ENCODE data around the gene CARD11. TPM values are rescaled to one million over a fixed set of nuclear protein-coding genes. Genes with fewer than 3 reads are reported as not detected.

Gene CARD11
- total and polyA plus RNA-seq, 2 of the 13 experiments (the other 11 are each of a cell fraction or from before 2014, with no cell fraction given), result 0.04 TPM; not detected in 1

DNA sequence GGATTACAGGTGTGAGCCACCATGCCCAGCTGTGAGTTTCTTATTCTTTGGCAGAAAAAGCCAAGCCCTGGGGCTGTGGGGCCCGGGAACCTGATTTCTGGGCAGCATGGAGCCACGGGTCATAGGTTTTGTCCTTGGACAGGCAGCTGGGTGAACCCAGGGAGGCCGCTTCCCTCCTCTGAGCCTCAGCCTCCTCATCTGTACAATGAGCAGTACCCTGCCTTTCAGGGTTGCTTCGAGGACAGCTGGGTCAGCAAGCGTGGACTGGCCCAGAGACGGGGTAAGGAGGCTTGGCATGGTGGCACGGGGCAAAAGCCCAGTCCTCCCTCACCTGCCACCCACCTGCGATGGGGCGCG is 115.4 kb downstream of the CARD11 start:
- Histone ChIP-seq H3K9ac (ENCODE audit: insufficient read depth, low read depth, low read length) (no peak overlapping the region), H3K27me3 (ENCODE audit: control insufficient read depth in 1 of 2, insufficient read depth in 2 of 2, low read length in 2 of 2) (peaks cover 5 to 52% of the 10 kb centered on the region in 2 experiments; a peak in 4 of 5 replicates), H3K4me3 (replicated peaks in 1 of 3; ENCODE audit: insufficient read depth in 1 of 3, low read depth in 2 of 3, low read length in 3 of 3) (no peak overlapping the region), H4K20me1 (ENCODE audit: insufficient read depth, low read length) (no peaks in the 10 kb centered on the region), H3K79me2 (ENCODE audit: insufficient read depth, low read length) (no peaks in the 10 kb centered on the region), H3K4me2 (ENCODE audit: low read depth, low read length) (no peak overlapping the region), H2AFZ (ENCODE audit: low read length) (no peak overlapping the region), H3K9me3 (ENCODE audit: low read length) (no peaks in the 10 kb centered on the region), H3K36me3 (replicated peaks in 1 of 2; ENCODE audit: control insufficient read depth in 1 of 2, insufficient read depth in 2 of 2, low read length in 2 of 2) (no peaks in the 10 kb centered on the region), H3K27ac (ENCODE audit: extremely low read length, insufficient read depth, low read length) (no peak overlapping the region), H3K4me1 (ENCODE audit: insufficient read depth, low read length) (no peaks in the 10 kb centered on the region; the same call in 1 of the 2 replicates)
- intact Hi-C loops (cut with micrococcal nuclease; ENCODE audit: unreplicated experiment), result no loop called here
- FAIRE-seq (no peak), ATAC-seq (no peak), DNase-seq (ENCODE audit: low spot score) (no peak)
- no TSS peak for BruUV-seq (replicated peaks)
- CTCF ChIA-PET (ENCODE audit: low intra/inter-chr PET ratio, low total read pairs), result no interaction called here
- no peak for TF ChIP-seq SALL1 (CRISPR knock-in tag; IDR thresholded peaks at IDR 0.05)
- TF ChIP-seq, protein P1, sequence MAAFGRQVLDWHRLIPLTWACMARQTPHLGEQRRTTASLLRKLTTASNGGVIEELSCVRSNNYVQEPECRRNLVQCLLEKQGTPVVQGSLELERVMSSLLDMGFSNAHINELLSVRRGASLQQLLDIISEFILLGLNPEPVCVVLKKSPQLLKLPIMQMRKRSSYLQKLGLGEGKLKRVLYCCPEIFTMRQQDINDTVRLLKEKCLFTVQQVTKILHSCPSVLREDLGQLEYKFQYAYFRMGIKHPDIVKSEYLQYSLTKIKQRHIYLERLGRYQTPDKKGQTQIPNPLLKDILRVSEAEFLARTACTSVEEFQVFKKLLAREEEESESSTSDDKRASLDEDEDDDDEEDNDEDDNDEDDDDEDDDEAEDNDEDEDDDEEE (CRISPR knock-in tag; IDR thresholded peaks at IDR 0.05), result no peak
- TF ChIP-seq HDAC1 (CRISPR knock-in tag; IDR thresholded peaks at IDR 0.05), result no peak
- TF ChIP-seq ZNF589 (CRISPR knock-in tag; conservative IDR thresholded peaks at IDR 0.05), result no peak
- no peak for TF ChIP-seq ZNF12 (CRISPR knock-in tag; IDR thresholded peaks at IDR 0.05)
- no peak for TF ChIP-seq NCOR1 (IDR thresholded peaks at IDR 0.05; ENCODE audit: borderline replicate concordance, low read length)
- TF ChIP-seq ZNF775 (CRISPR knock-in tag; IDR thresholded peaks at IDR 0.05; ENCODE audit: borderline replicate concordance), result no peak
- TF ChIP-seq ZNF230 (CRISPR knock-in tag; IDR thresholded peaks at IDR 0.05), result no peak
- no peak for TF ChIP-seq ZNF34 (CRISPR knock-in tag; IDR thresholded peaks at IDR 0.05; ENCODE audit: borderline replicate concordance)
- TF ChIP-seq ELF3 (CRISPR knock-in tag; IDR thresholded peaks at IDR 0.05), result no peak
- no peak for TF ChIP-seq MAZ (IDR thresholded peaks at IDR 0.05; ENCODE audit: borderline replicate concordance, low read depth, low read length)
- no peak for TF ChIP-seq MAZ (CRISPR knock-in tag; IDR thresholded peaks at IDR 0.05; ENCODE audit: low read depth)
- TF ChIP-seq ZFP90 (CRISPR knock-in tag; IDR thresholded peaks at IDR 0.05; ENCODE audit: borderline replicate concordance), result no peak
- TF ChIP-seq HDAC6 (IDR thresholded peaks at IDR 0.05; ENCODE audit: low read depth, low read length), result no peak
- TF ChIP-seq ZNF605 (CRISPR knock-in tag; IDR thresholded peaks at IDR 0.05), result no peak
- TF ChIP-seq ADNP (CRISPR knock-in tag; IDR thresholded peaks at IDR 0.05), result no peak
- no peak for TF ChIP-seq KDM6A (CRISPR knock-in tag; IDR thresholded peaks at IDR 0.05; ENCODE audit: low read depth)
- TF ChIP-seq, protein P2, sequence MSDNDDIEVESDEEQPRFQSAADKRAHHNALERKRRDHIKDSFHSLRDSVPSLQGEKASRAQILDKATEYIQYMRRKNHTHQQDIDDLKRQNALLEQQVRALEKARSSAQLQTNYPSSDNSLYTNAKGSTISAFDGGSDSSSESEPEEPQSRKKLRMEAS (IDR thresholded peaks at IDR 0.05), result no peak
- TF ChIP-seq ZNF484 (CRISPR knock-in tag; IDR thresholded peaks at IDR 0.05; ENCODE audit: borderline replicate concordance, low read depth), result no peak
- TF ChIP-seq ZNF326 (CRISPR knock-in tag; IDR thresholded peaks at IDR 0.05; ENCODE audit: borderline replicate concordance), result no peak
- TF ChIP-seq NCOA5 (CRISPR knock-in tag; IDR thresholded peaks at IDR 0.05), result no peak
- WGBS (ENCODE audit: low lambda C conversion rate), result no CpG with 5 or more reads among the region's 10 CpGs
- POLR2A ChIA-PET, result no interaction called here
- in situ Hi-C loops (cut with HindIII; ENCODE audit: extremely low pct_ligation_motif_present, low pct_unique_long_range_greater_than_20kb), result no loop called here
